HepG2 (cell line): ENCODE results near the gene SCFD2. TPM values are rescaled to one million over a fixed set of nuclear protein-coding genes. Genes with fewer than 3 reads are reported as not detected.
A peak's percentile ranks its signal among the peaks of the same experiment; 100 is the strongest.

ENCODE experiments used
- ADNP ChIP-seq: sonication (generic); formaldehyde crosslinking; IDR thresholded peaks from 2 replicates; pipeline ENCODE4 v1.4.0; 2020; ENCODE audit warnings: missing genetic modification reagents
- DMTF1 ChIP-seq: sonication (generic); formaldehyde crosslinking; IDR thresholded peaks from 2 replicates; pipeline ENCODE4 v1.4.0; 2020; ENCODE audit warnings: mild to moderate bottlenecking, missing genetic modification reagents
- E2F2 ChIP-seq: sonication (generic); formaldehyde crosslinking; IDR thresholded peaks from 2 replicates; pipeline ENCODE4 v1.4.0; 2020; ENCODE audit warnings: missing genetic modification reagents, borderline replicate concordance
- HINFP ChIP-seq: sonication (generic); formaldehyde crosslinking; IDR thresholded peaks from 2 replicates; pipeline ENCODE4 v1.4.0; 2020; ENCODE audit warnings: low read depth, mild to moderate bottlenecking, missing genetic modification reagents
- HIVEP1 ChIP-seq: sonication (generic); formaldehyde crosslinking; IDR thresholded peaks from 2 replicates; pipeline ENCODE4 v1.4.0; 2020; ENCODE audit warnings: mild to moderate bottlenecking, missing genetic modification reagents
- HMG20A ChIP-seq: IDR thresholded peaks from 2 replicates; pipeline ENCODE4 v1.6.1; 2016; ENCODE audit warnings: borderline replicate concordance
- KDM6A ChIP-seq: IDR thresholded peaks from 2 replicates; pipeline ENCODE4 v1.6.1; 2016; ENCODE audit warnings: low read depth
- MTA1 ChIP-seq: sonication (generic); formaldehyde crosslinking; IDR thresholded peaks from 2 replicates; pipeline ENCODE4 v1.4.0; 2020; ENCODE audit warnings: missing genetic modification reagents, mild to moderate bottlenecking, borderline replicate concordance
- RARA ChIP-seq: IDR thresholded peaks from 2 replicates; pipeline ENCODE4 v1.6.1; 2016; ENCODE audit warnings: missing genetic modification reagents, missing compliant biosample characterization
- REL ChIP-seq: sonication (generic); formaldehyde crosslinking; conservative IDR thresholded peaks from 2 replicates; pipeline ENCODE4 v1.8.0; 2022; ENCODE audit warnings: mild to moderate bottlenecking, missing genetic modification reagents, moderate library complexity
- TCF12 ChIP-seq, 2 experiments: fragments of 450-650 bp in 1 of 2; sonication (generic) in 1 of 2; formaldehyde crosslinking in 1 of 2; IDR thresholded peaks; 2 replicates each; pipeline versions ENCODE4 v1.6.1 to v1.8.0; 2017 to 2022; ENCODE audit warnings: antibody characterized with exemption in 1 of 2, mild to moderate bottlenecking in 1 of 2, missing genetic modification reagents in 1 of 2, moderate library complexity in 1 of 2
- ZBED4 ChIP-seq: sonication (generic); formaldehyde crosslinking; IDR thresholded peaks from 2 replicates; pipeline ENCODE4 v1.4.0; 2020; ENCODE audit warnings: missing genetic modification reagents, borderline replicate concordance
- ZNF12 ChIP-seq: sonication (generic); formaldehyde crosslinking; IDR thresholded peaks from 2 replicates; pipeline ENCODE4 v1.5.0; 2020; ENCODE audit warnings: missing genetic modification reagents
- ZNF138 ChIP-seq: sonication (generic); formaldehyde crosslinking; IDR thresholded peaks from 2 replicates; pipeline ENCODE4 v1.5.0; 2020; ENCODE audit warnings: mild to moderate bottlenecking, low read depth, missing genetic modification reagents
- ZNF275 ChIP-seq: sonication (generic); formaldehyde crosslinking; IDR thresholded peaks from 2 replicates; pipeline ENCODE4 v1.8.0; 2022; ENCODE audit warnings: missing genetic modification reagents, mild to moderate bottlenecking, inconsistent platforms, borderline replicate concordance
- ZNF382 ChIP-seq: sonication (generic); formaldehyde crosslinking; IDR thresholded peaks from 2 replicates; pipeline ENCODE4 v1.5.0; 2020; ENCODE audit warnings: missing genetic modification reagents, mild to moderate bottlenecking, borderline replicate concordance
- ZNF460 ChIP-seq: sonication (generic); formaldehyde crosslinking; IDR thresholded peaks from 2 replicates; pipeline ENCODE4 v1.5.1; 2020; ENCODE audit warnings: missing genetic modification reagents, mild to moderate bottlenecking, borderline replicate concordance
- polyA plus RNA-seq, 8 experiments: library from polyadenylated mRNA; depleted of rRNA in 3 of 8; stranded (reverse) in 7 of 8; unstranded in 1 of 8; fragments of >200 nt; fragmentation: Illumina TruSeq in 4 of 8; extraction: Trizol in 4 of 8; gene quantifications; 2 replicates each; pipeline versions ENCODE4 v1.2.1 to v1.2.3, GENCODE V29; 2011 to 2016; ENCODE audit warnings: low read depth in 4 of 8, missing spikeins in 1 of 8, mixed read lengths in 1 of 8; ENCODE audit not compliant: insufficient read depth in 1 of 8
- total RNA-seq, 5 experiments: library from RNA; depleted of rRNA; stranded (reverse); fragments of >200 nt; fragmentation: Illumina TruSeq; extraction: Trizol; gene quantifications; 2 replicates each; pipeline ENCODE4 v1.2.3, GENCODE V29; 2016; ENCODE audit warnings: low read depth in 1 of 5

Gene SCFD2
- total and polyA plus RNA-seq, 2 of the 13 experiments (the other 11 are each of a cell fraction or from before 2014, with no cell fraction given) = 4.6 to 15.6 TPM

GRCh38 chr4:53019485-53020382, 346.1 kb downstream of the SCFD2 start (continued):
- TF ChIP-seq ZNF460 (no peak), TCF12 (IDR thresholded peaks at IDR 0.05) (no peak), TCF12 (CRISPR knock-in tag; IDR thresholded peaks at IDR 0.05) (no peak), REL (no peak), E2F2 (no peak), ZNF138 (CRISPR knock-in tag) (no peak), ZNF382 (no peak), ZNF12 (CRISPR knock-in tag) (no peak), MTA1 (CRISPR knock-in tag) (no peak), ADNP (no peak), ZNF275 (CRISPR knock-in tag) (no peak), DMTF1 (no peak), HMG20A (CRISPR knock-in tag) (peak; percentile 89; the same call in 1 of the 2 replicates), KDM6A (CRISPR knock-in tag) (peak; percentile 90), RARA (peak; percentile 95), HIVEP1 (CRISPR knock-in tag) (no peak), HINFP (CRISPR knock-in tag) (no peak), ZBED4 (CRISPR knock-in tag) (no peak)
